Smooth muscle cell (in vitro differentiated cells): Measurements from ENCODE around the gene OSBPL10. TPM values are rescaled to one million over a fixed set of nuclear protein-coding genes. Genes with fewer than 3 reads are reported as not detected.

Experiments used
- DNase-seq: peaks from one replicate; lab custom pipeline; 2025; ENCODE audit not compliant: unreplicated experiment; lab: John Stamatoyannopoulos, UW
- H2AFZ ChIP-seq: fragments of 200-600 bp; sonication (generic); 2 replicates; pipeline ENCODE4 v1.6.0; 2016; ENCODE audit warnings: antibody characterized with exemption, low read depth, mild to moderate bottlenecking
- H3F3A ChIP-seq: fragments of 200-600 bp; sonication (generic); 2 replicates; pipeline ENCODE4 v1.6.0; 2017; ENCODE audit warnings: antibody characterized with exemption, low read depth
- H3K27ac ChIP-seq: fragments of 200-600 bp; sonication (generic); 2 replicates; pipeline ENCODE4 v1.5.1; 2016; ENCODE audit warnings: low read depth, mild to moderate bottlenecking
- H3K27me3 ChIP-seq: fragments of 200-600 bp; sonication (generic); 2 replicates; pipeline ENCODE4 v1.6.1; 2016; ENCODE audit warnings: low read depth, mild to moderate bottlenecking
- H3K36me3 ChIP-seq: fragments of 200-600 bp; sonication (generic); 2 replicates; pipeline ENCODE4 v1.5.1; 2016; ENCODE audit warnings: low read depth
- H3K4me1 ChIP-seq: fragments of 200-600 bp; sonication (generic); 2 replicates; pipeline ENCODE4 v1.5.1; 2016; ENCODE audit warnings: low read depth
- H3K4me2 ChIP-seq: fragments of 200-600 bp; sonication (generic); 2 replicates; pipeline ENCODE4 v1.6.0; 2016; ENCODE audit warnings: mild to moderate bottlenecking
- H3K4me3 ChIP-seq: fragments of 200-600 bp; sonication (generic); 2 replicates; pipeline ENCODE4 v1.5.1; 2016; ENCODE audit warnings: mild to moderate bottlenecking
- H3K79me2 ChIP-seq: fragments of 200-600 bp; sonication (generic); 2 replicates; pipeline ENCODE4 v1.6.0; 2016; ENCODE audit warnings: low read depth, mild to moderate bottlenecking
- H3K9ac ChIP-seq: fragments of 200-600 bp; sonication (generic); 2 replicates; pipeline ENCODE4 v1.6.0; 2016; ENCODE audit warnings: low read depth
- H3K9me3 ChIP-seq: fragments of 200-600 bp; sonication (generic); replicated peaks from 2 replicates; pipeline ENCODE4 v1.5.1; 2016; ENCODE audit warnings: low read depth
- H4K20me1 ChIP-seq: fragments of 200-600 bp; sonication (generic); 2 replicates; pipeline ENCODE4 v1.6.0; 2016; ENCODE audit warnings: low read depth
- CTCF ChIP-seq: fragments of 200-600 bp; sonication (generic); IDR thresholded peaks from 2 replicates; pipeline ENCODE4 v1.5.1; 2017; ENCODE audit warnings: borderline replicate concordance, mild to moderate bottlenecking, antibody characterized with exemption; ENCODE audit not compliant: insufficient read depth, poor library complexity, severe bottlenecking
- WGBS: methylation state at CpG from one replicate; pipeline ENCODE4 v1.1.7; 2016; ENCODE audit warnings: low lambda C conversion rate; 5-methylcytosine and 5-hydroxymethylcytosine counted together
- polyA plus RNA-seq: library from polyadenylated mRNA; unstranded; fragments of >200 nt; fragmentation: Nextera tagmentation; extraction: Ambion mirVana; gene quantifications from 2 replicates; pipeline ENCODE4 v1.2.1, GENCODE V29; 2016
- total RNA-seq: library from RNA; depleted of rRNA; stranded (reverse); fragments of >200 nt; gene quantifications from 2 replicates; pipeline ENCODE4 v1.2.3, GENCODE V29; 2014

OSBPL10 gene
- total and polyA plus RNA-seq, 2 experiments from 2014 or later = 48.9 to 91.5 TPM

DNA sequence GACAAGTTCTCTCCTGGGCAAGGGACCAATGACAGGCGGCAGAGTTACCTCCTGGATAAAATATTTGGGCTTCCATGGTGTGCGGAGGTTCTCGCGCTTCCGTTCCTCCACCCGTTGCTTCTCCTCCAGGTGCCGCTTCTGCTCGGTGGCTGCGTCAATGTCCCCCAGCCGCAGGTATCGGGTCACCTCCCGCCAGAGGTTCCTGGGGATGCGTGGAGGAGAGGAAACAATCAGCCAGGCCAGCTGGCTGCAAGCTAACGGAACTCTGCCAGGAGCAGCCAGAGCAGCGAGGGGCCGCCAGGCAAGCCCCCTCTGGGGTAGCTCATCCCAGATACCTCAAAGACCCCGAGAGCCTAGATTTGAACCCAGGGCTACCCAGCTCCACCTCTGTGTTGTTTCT is 317.0 kb downstream of the OSBPL10 start:
- Histone ChIP-seq H3K9ac (no peak overlapping the region), H3K27me3 (no peaks in the 10 kb centered on the region), H3K79me2 (no peaks in the 10 kb centered on the region), H3K36me3 (peaks cover 8% of the 10 kb centered on the region), H3K27ac (no peak overlapping the region), H4K20me1 (no peaks in the 10 kb centered on the region), H3K9me3 (no peaks in the 10 kb centered on the region), H3K4me3 (no peak overlapping the region), H3K4me2 (no peak overlapping the region), H3K4me1 (no peaks in the 10 kb centered on the region), H2AFZ (no peak overlapping the region), H3F3A (no peaks in the 10 kb centered on the region)
- TF ChIP-seq CTCF = no peak
- DNase-seq = no peak
- 98% methylated on average over 17 of the region's 17 CpGs for WGBS

DNA sequence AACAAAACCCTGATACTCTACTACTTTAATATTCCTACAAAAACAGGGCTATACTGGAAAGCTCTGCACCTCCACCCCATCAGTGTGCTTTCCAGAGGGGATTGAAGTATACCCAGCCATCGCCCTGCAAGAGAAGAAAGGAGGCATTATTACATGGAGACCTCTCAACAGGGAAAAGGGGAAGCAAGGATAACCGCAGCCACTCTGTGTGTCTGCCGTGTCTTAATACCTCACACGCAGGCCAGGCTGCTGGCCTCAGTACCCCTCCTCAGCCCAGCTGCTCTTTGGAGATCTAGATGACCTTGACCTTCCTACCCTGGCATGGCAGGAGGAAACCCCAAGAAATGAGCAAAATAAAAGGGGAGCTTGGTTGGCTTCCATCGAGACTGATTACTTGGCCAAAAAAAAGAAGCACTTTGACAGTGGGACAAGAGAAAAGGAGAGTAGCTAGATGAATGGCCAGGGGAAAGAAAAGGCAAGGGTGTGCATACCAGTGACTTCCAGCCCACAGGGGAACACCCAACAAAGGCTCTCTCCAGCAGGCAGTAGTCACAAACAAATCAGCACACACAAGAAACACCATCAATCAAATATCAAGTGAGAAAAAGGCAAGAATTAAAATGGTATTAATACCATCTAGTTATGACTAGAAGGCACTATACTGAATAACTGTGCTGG is 318.9 kb downstream of the OSBPL10 start:
- no peak overlapping the region for H3K4me2 ChIP-seq
- H3K9me3 ChIP-seq = no peaks in the 10 kb centered on the region
- peaks cover 9% of the 10 kb centered on the region for H3K36me3 ChIP-seq
- DNase-seq = no peak
- H2AFZ ChIP-seq = no peak overlapping the region
- no peak overlapping the region for H3K9ac ChIP-seq
- no peaks in the 10 kb centered on the region for H3K79me2 ChIP-seq
- H3K27me3 ChIP-seq = no peaks in the 10 kb centered on the region
- 93% methylated on average over 5 of the region's 5 CpGs for WGBS
- no peaks in the 10 kb centered on the region for H3K4me1 ChIP-seq
- no peaks in the 10 kb centered on the region for H4K20me1 ChIP-seq
- no peak overlapping the region for H3K4me3 ChIP-seq
- no peak for TF ChIP-seq CTCF
- no peak overlapping the region for H3K27ac ChIP-seq
- H3F3A ChIP-seq = no peaks in the 10 kb centered on the region

DNA sequence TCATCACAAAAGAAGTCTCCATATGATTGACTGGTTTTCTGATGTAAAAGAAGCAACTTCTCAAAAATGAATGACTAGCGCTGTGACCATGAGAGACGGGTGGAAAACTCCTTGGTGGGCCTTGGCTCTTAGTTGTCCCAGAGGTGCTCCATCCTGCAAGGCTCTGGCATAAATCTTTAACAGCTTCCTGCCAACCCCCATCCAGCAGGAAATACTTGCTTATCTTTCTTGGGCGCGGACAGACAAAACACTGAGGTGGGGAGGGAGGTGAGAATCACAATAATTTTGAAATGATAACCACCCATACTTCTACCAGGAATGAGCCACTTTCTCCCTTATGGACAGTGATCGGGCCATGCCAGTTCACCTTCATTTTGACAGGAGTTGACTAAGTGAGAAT is 319.8 kb downstream of the OSBPL10 start:
- no peaks in the 10 kb centered on the region for H4K20me1 ChIP-seq
- no peaks in the 10 kb centered on the region for H3K9me3 ChIP-seq
- no peaks in the 10 kb centered on the region for H3K27me3 ChIP-seq
- no peak overlapping the region for H3K27ac ChIP-seq
- no peak overlapping the region for H2AFZ ChIP-seq
- no peak for TF ChIP-seq CTCF
- peaks cover 12% of the 10 kb centered on the region for H3K36me3 ChIP-seq
- H3K9ac ChIP-seq = no peak overlapping the region
- H3K79me2 ChIP-seq = no peaks in the 10 kb centered on the region
- H3K4me2 ChIP-seq = no peak overlapping the region
- no peaks in the 10 kb centered on the region for H3K4me1 ChIP-seq
- no peak overlapping the region for H3K4me3 ChIP-seq
- H3F3A ChIP-seq = no peaks in the 10 kb centered on the region
- WGBS = 85% methylated on average over 5 of the region's 5 CpGs
- DNase-seq = no peak

GRCh38 chr3:31659246-31659645 is 321.8 kb downstream of the OSBPL10 start:
- Histone ChIP-seq H3K27me3 (no peaks in the 10 kb centered on the region), H3K27ac (no peak overlapping the region), H3K4me3 (no peak overlapping the region), H3K79me2 (no peaks in the 10 kb centered on the region), H3K9ac (no peak overlapping the region), H3K36me3 (peaks cover 23% of the 10 kb centered on the region), H3K4me2 (no peak overlapping the region), H3K4me1 (no peaks in the 10 kb centered on the region), H3F3A (no peaks in the 10 kb centered on the region), H2AFZ (no peak overlapping the region), H4K20me1 (no peaks in the 10 kb centered on the region), H3K9me3 (no peaks in the 10 kb centered on the region)
- no peak for DNase-seq
- TF ChIP-seq CTCF = no peak
